Loucy (cell line): ENCODE measurements around the gene KPRP.

ENCODE experiments used
- H2AFZ ChIP-seq: fragments of 200-600 bp; sonication (generic); 2 replicates; pipeline ENCODE4 v1.6.0; 2016; ENCODE audit warnings: antibody characterized with exemption, mild to moderate bottlenecking, low read length, moderate library complexity
- H3F3A ChIP-seq: fragments of 200-600 bp; 2 replicates; pipeline ENCODE4 v1.6.0; 2016; ENCODE audit warnings: antibody characterized with exemption, low read depth, mild to moderate bottlenecking
- H3K27me3 ChIP-seq: fragments of 200-600 bp; sonication (generic); 2 replicates; pipeline ENCODE4 v1.6.1; 2014; ENCODE audit warnings: low read length, mild to moderate bottlenecking; ENCODE audit not compliant: insufficient read depth, poor library complexity, severe bottlenecking
- H3K36me3 ChIP-seq: fragments of 200-600 bp; sonication (generic); 2 replicates; pipeline ENCODE4 v1.6.1; 2016; ENCODE audit warnings: low read length; ENCODE audit not compliant: insufficient read depth
- H3K4me1 ChIP-seq: fragments of 200-600 bp; sonication (generic); 2 replicates; pipeline ENCODE4 v1.5.1; 2014; ENCODE audit warnings: low read length, mild to moderate bottlenecking; ENCODE audit not compliant: insufficient read depth, poor library complexity, severe bottlenecking
- H3K4me2 ChIP-seq: fragments of 200-600 bp; sonication (generic); 2 replicates; pipeline ENCODE4 v1.6.0; 2014; ENCODE audit warnings: antibody characterized with exemption, low read length, low read depth, mild to moderate bottlenecking; ENCODE audit not compliant: poor library complexity, severe bottlenecking
- H3K4me3 ChIP-seq: fragments of 200-600 bp; sonication (generic); 2 replicates; pipeline ENCODE4 v1.5.1; 2014; ENCODE audit warnings: low read length, mild to moderate bottlenecking, mixed read lengths; ENCODE audit not compliant: poor library complexity, severe bottlenecking
- H3K79me2 ChIP-seq: fragments of 200-600 bp; sonication (generic); 2 replicates; pipeline ENCODE4 v1.6.1; 2014; ENCODE audit warnings: low read length; ENCODE audit not compliant: insufficient read depth
- H3K9ac ChIP-seq: fragments of 200-600 bp; sonication (generic); 2 replicates; pipeline ENCODE4 v1.6.0; 2014; ENCODE audit warnings: mild to moderate bottlenecking, low read depth, low read length, moderate library complexity; ENCODE audit not compliant: poor library complexity, severe bottlenecking
- H3K9me2 ChIP-seq: fragments of 200-600 bp; sonication (generic); replicated peaks from 2 replicates; pipeline ENCODE4 v1.6.1; 2016; ENCODE audit warnings: low read depth, low read length, mixed read lengths
- H3K9me3 ChIP-seq: fragments of 200-600 bp; sonication (generic); 2 replicates; pipeline ENCODE4 v1.6.1; 2014; ENCODE audit warnings: mild to moderate bottlenecking, antibody characterized with exemption, low read length, low read depth; ENCODE audit not compliant: insufficient read depth
- H4K20me1 ChIP-seq: fragments of 200-600 bp; sonication (generic); 2 replicates; pipeline ENCODE4 v1.6.0; 2014; ENCODE audit warnings: antibody characterized with exemption, low read length, mild to moderate bottlenecking; ENCODE audit not compliant: insufficient read depth, poor library complexity, severe bottlenecking
- CTCF ChIP-seq: fragments of 200-600 bp; sonication (generic); conservative IDR thresholded peaks from 2 replicates; pipeline ENCODE4 v1.5.1; 2014; ENCODE audit warnings: mild to moderate bottlenecking, antibody characterized with exemption, low read length
- EZH2phosphoT487 ChIP-seq: fragments of 200-600 bp; IDR thresholded peaks from 2 replicates; pipeline ENCODE4 v1.6.1; 2018; ENCODE audit warnings: antibody characterized with exemption, mild to moderate bottlenecking, moderate library complexity, borderline replicate concordance

KPRP gene

GRCh38 chr1:152739841-152740240 is 18.0 kb upstream of the KPRP start:
- no peak for TF ChIP-seq EZH2phosphoT487
- TF ChIP-seq CTCF: no peak
- no peaks in the 10 kb centered on the region for H3K27me3 ChIP-seq
- H3K4me3 ChIP-seq: no peak overlapping the region
- no peaks in the 10 kb centered on the region for H4K20me1 ChIP-seq
- H3K4me2 ChIP-seq: no peak overlapping the region
- no peaks in the 10 kb centered on the region for H3K4me1 ChIP-seq
- H3K9me3 ChIP-seq: no peaks in the 10 kb centered on the region
- no peak overlapping the region for H3K9ac ChIP-seq
- H3K79me2 ChIP-seq: no peaks in the 10 kb centered on the region
- H2AFZ ChIP-seq: no peak overlapping the region
- H3K9me2 ChIP-seq: no peaks in the 10 kb centered on the region
- no peaks in the 10 kb centered on the region for H3F3A ChIP-seq
- no peaks in the 10 kb centered on the region for H3K36me3 ChIP-seq

- Histone ChIP-seq H3F3A (no peaks in the 10 kb centered on the region), H3K36me3 (no peaks in the 10 kb centered on the region), H3K4me2 (no peak overlapping the region), H3K27me3 (no peaks in the 10 kb centered on the region), H2AFZ (no peak overlapping the region), H4K20me1 (no peaks in the 10 kb centered on the region), H3K4me1 (no peaks in the 10 kb centered on the region), H3K4me3 (no peak overlapping the region), H3K9me3 (no peaks in the 10 kb centered on the region), H3K79me2 (no peaks in the 10 kb centered on the region), H3K9ac (no peak overlapping the region), H3K9me2 (no peaks in the 10 kb centered on the region)
- TF ChIP-seq CTCF: no peak
- no peak for TF ChIP-seq EZH2phosphoT487
Observed at GRCh38 chr1:152741656-152742055, 16.2 kb upstream of the KPRP start.

GRCh38 chr1:152743371-152744145 is 14.3 kb upstream of the KPRP start:
- H3K4me3 ChIP-seq: no peak overlapping the region
- H3K9me3 ChIP-seq: no peaks in the 10 kb centered on the region
- H3K79me2 ChIP-seq: no peaks in the 10 kb centered on the region
- H3K4me2 ChIP-seq: no peak overlapping the region
- no peak overlapping the region for H2AFZ ChIP-seq
- H4K20me1 ChIP-seq: no peaks in the 10 kb centered on the region
- no peaks in the 10 kb centered on the region for H3F3A ChIP-seq
- H3K4me1 ChIP-seq: no peaks in the 10 kb centered on the region
- H3K36me3 ChIP-seq: no peaks in the 10 kb centered on the region
- no peak for TF ChIP-seq CTCF
- TF ChIP-seq EZH2phosphoT487: no peak
- H3K9ac ChIP-seq: no peak overlapping the region
- no peaks in the 10 kb centered on the region for H3K9me2 ChIP-seq
- no peaks in the 10 kb centered on the region for H3K27me3 ChIP-seq
